ENCODE measurements around the gene CLTCL1.
"Not testable (repeated sequence)": the region's sequence is repeated elsewhere in the genome, so short reads cannot be mapped to it uniquely, and the experiment has no call there.

The CLTCL1 gene

GRCh38 chr22:19292458-19293230 is 1.1 kb upstream of the CLTCL1 start:
- no peak for DNase-seq (ENCODE audit: low read depth, low spot score)

GRCh38 chr22:19291218-19291579 is 320 bp downstream of the CLTCL1 start:
- no peak for DNase-seq (ENCODE audit: low read depth, low spot score)
- H3K27ac ChIP-seq: peak overlapping the region; percentile 92

More at GRCh38 chr22:19292458-19293230, 1.1 kb upstream of the CLTCL1 start:
- peak overlapping the region; percentile 20 for H3K27ac ChIP-seq

GRCh38 chr22:19290400-19291217 is 910 bp downstream of the CLTCL1 start:
- peak overlapping the region; percentile 92 for H3K27ac ChIP-seq
- DNase-seq (ENCODE audit: low read depth, low spot score): no peak

GRCh38 chr22:19289475-19290161 is 1.9 kb downstream of the CLTCL1 start:
- peak overlapping the region; percentile 92 for H3K27ac ChIP-seq
- DNase-seq (ENCODE audit: low read depth, low spot score): peak; percentile 39

- H3K27ac ChIP-seq: peak overlapping the region; percentile 92
- DNase-seq (ENCODE audit: low read depth, low spot score): no peak
Measured at GRCh38 chr22:19287889-19288288, 3.6 kb downstream of the CLTCL1 start.

- peak; percentile 87 for DNase-seq (ENCODE audit: low read depth, low spot score)
- peak overlapping the region; percentile 92 for H3K27ac ChIP-seq
Measured at GRCh38 chr22:19287076-19287707, 4.3 kb downstream of the CLTCL1 start.

- H3K27ac ChIP-seq: no peak overlapping the region
- DNase-seq (ENCODE audit: low read depth, low spot score): no peak
Measured at GRCh38 chr22:19285831-19286230, 5.7 kb downstream of the CLTCL1 start.

- H3K27ac ChIP-seq; DNase-seq (ENCODE audit: low read depth, low spot score): not testable (repeated sequence)
Measured at GRCh38 chr22:19279143-19279542, 12.4 kb downstream of the CLTCL1 start.

- H3K27ac ChIP-seq: no peak overlapping the region
- no peak for DNase-seq (ENCODE audit: low read depth, low spot score)
Measured at GRCh38 chr22:19277785-19278184, 13.7 kb downstream of the CLTCL1 start.

- no peak overlapping the region for H3K27ac ChIP-seq
Measured at GRCh38 chr22:19275919-19276600, 15.5 kb downstream of the CLTCL1 start.

GRCh38 chr22:19275513-19275912 is 16.0 kb downstream of the CLTCL1 start:
- H3K27ac ChIP-seq: no peak overlapping the region
- no peak for DNase-seq (ENCODE audit: low read depth, low spot score)

More at GRCh38 chr22:19275919-19276600, 15.5 kb downstream of the CLTCL1 start:
- no peak for DNase-seq (ENCODE audit: low read depth, low spot score)

- no peak overlapping the region for H3K27ac ChIP-seq
- no peak for DNase-seq (ENCODE audit: low read depth, low spot score)
Measured at GRCh38 chr22:19275104-19275503, 16.4 kb downstream of the CLTCL1 start.

- peak; percentile 79 for DNase-seq (ENCODE audit: low read depth, low spot score)
- H3K27ac ChIP-seq: peak overlapping the region; percentile 73
Measured at GRCh38 chr22:19271856-19272535, 19.5 kb downstream of the CLTCL1 start.

GRCh38 chr22:19271273-19271855 is 20.2 kb downstream of the CLTCL1 start:
- peak overlapping the region; percentile 73 for H3K27ac ChIP-seq
- DNase-seq (ENCODE audit: low read depth, low spot score): no peak

- peak overlapping the region; percentile 73 for H3K27ac ChIP-seq
Measured at GRCh38 chr22:19270873-19271272, 20.6 kb downstream of the CLTCL1 start.

GRCh38 chr22:19266547-19267086 is 24.9 kb downstream of the CLTCL1 start:
- no peak overlapping the region for H3K27ac ChIP-seq
- no peak for DNase-seq (ENCODE audit: low read depth, low spot score)

More at GRCh38 chr22:19270873-19271272, 20.6 kb downstream of the CLTCL1 start:
- DNase-seq (ENCODE audit: low read depth, low spot score): no peak

GRCh38 chr22:19265779-19266178 is 25.7 kb downstream of the CLTCL1 start:
- DNase-seq (ENCODE audit: low read depth, low spot score): no peak
- H3K27ac ChIP-seq: no peak overlapping the region

- H3K27ac ChIP-seq: no peak overlapping the region
- DNase-seq (ENCODE audit: low read depth, low spot score): no peak
Measured at GRCh38 chr22:19260804-19261203, 30.7 kb downstream of the CLTCL1 start.
